Adrenal gland (tissue), 12 donors: Measurements from ENCODE around the gene ARHGAP10. TPM values are rescaled to one million over a fixed set of nuclear protein-coding genes. Genes with fewer than 3 reads are reported as not detected.

ENCODE experiments used
- DNase-seq, 7 donors: peaks; one replicate each; pipeline ENCODE4 v3.0.0-alpha.2; 2019 to 2020
- H3K27ac ChIP-seq, 5 donors: fragments of 200-600 bp; sonication (generic) in 4 of 5; 1 replicate in 3 of 5; 2 replicates in 2 of 5; pipeline versions ENCODE4 v1.5.1 to v1.8.0; 2016 to 2020; ENCODE audit warnings: mild to moderate bottlenecking in 1 of 5
- H3K27me3 ChIP-seq: fragments of 200-600 bp; 2 replicates; pipeline ENCODE4 v1.8.0; 2021
- H3K36me3 ChIP-seq, 2 donors: fragments of 200-600 bp; replicated peaks in 1 of 2; 1 replicate in 1 of 2; 2 replicates in 1 of 2; pipeline versions ENCODE4 v1.5.1 to v1.8.0; 2018 to 2022
- H3K4me1 ChIP-seq, 2 donors: fragments of 200-600 bp; replicated peaks in 1 of 2; 1 replicate in 1 of 2; 2 replicates in 1 of 2; pipeline versions ENCODE4 v1.5.1 to v1.8.0; 2018 to 2021
- H3K4me3 ChIP-seq, 4 donors: fragments of 200-600 bp; sonication (generic) in 3 of 4; one replicate each; pipeline ENCODE4 v1.5.1; 2016 to 2018
- H3K9me3 ChIP-seq, 3 donors: fragments of 200-600 bp; sonication (generic) in 1 of 3; replicated peaks in 1 of 3; 1 replicate in 2 of 3; 2 replicates in 1 of 3; pipeline versions ENCODE4 v1.5.1 to v1.8.0; 2016 to 2021
- CTCF ChIP-seq, 6 experiments: fragments of 450-650 bp in 4 of 6; fragments of 200-600 bp in 2 of 6; sonication (generic) in 1 of 6; IDR thresholded peaks; 1 replicate in 5 of 6; 2 replicates in 1 of 6; pipeline versions ENCODE4 v1.5.1 to v1.8.0; 2016 to 2021; ENCODE audit warnings: antibody characterized with exemption in 6 of 6, mild to moderate bottlenecking in 2 of 6, moderate library complexity in 1 of 6
- POLR2A ChIP-seq, 2 donors: fragments of 450-650 bp; IDR thresholded peaks; one replicate each; pipeline ENCODE4 v1.6.1; 2017; ENCODE audit warnings: antibody characterized with exemption in 2 of 2, mild to moderate bottlenecking in 2 of 2, moderate library complexity in 1 of 2
- WGBS, 4 donors: extraction: QIAGEN DNeasy Blood & Tissue Kit in 2 of 4; methylation state at CpG; one replicate each; pipeline versions ENCODE4 v1.1.5 to v1.1.7; 2013 to 2017; 5-methylcytosine and 5-hydroxymethylcytosine counted together
- intact Hi-C, 2 donors: fragments of 100-400 bp; cut with DNase I; formaldehyde crosslinking; loops; one replicate each; pipeline versions ENCODE4 v1.14.1 to v1.15.0; 2022 to 2023
- polyA plus RNA-seq, 3 donors: library from polyadenylated mRNA; stranded (reverse); fragments of 200-250 nt in 2 of 3; fragments of 350-450 nt in 1 of 3; fragmentation: Illumina TruSeq in 1 of 3; extraction: RNeasy Lipid Tissue Mini Kit (QIAGEN cat#74804) in 1 of 3; gene quantifications; one replicate each; pipeline ENCODE4 v1.2.3, GENCODE V29; 2013 to 2014
- total RNA-seq, 9 donors: library from RNA; depleted of rRNA in 4 of 9; stranded (reverse); fragments of >200 nt in 4 of 9; fragments of 120-200 nt in 1 of 9; fragmentation: NEBNext Ultra II Directional in 1 of 9; extraction: Animal tissue kit (Norgen Biotek cat#: 25700) in 1 of 9; gene quantifications; one replicate each; pipeline versions ENCODE4 v1.1.0 to v1.2.4, GENCODE V29; 2013 to 2023
- donor health status: healthy with polysubstance abuse.
- donor health status: Bipolar disorder and iron deficiency.
- donor health status: DM: yes; HTN: yes; CAD: no.
- donor health status: DM: no; HTN: no; CAD: no.
- donor health status: DM: no; HTN: no; CAD: no.
- donor health status: DM: yes; HTN: yes; CAD: no.

ARHGAP10 gene
- total and polyA plus RNA-seq, 12 donors, result 7.0 to 40.8 (median 22.1) TPM

- peaks cover 0 to 57% of the 10 kb centered on the region in 2 donors for H3K4me1 ChIP-seq
- no peak for DNase-seq
- no peak overlapping the region for H3K4me3 ChIP-seq
- H3K36me3 ChIP-seq, result no peaks in the 10 kb centered on the region
- TF ChIP-seq POLR2A (IDR thresholded peaks at IDR 0.05) (no peak), CTCF (IDR thresholded peaks at IDR 0.05) (no peak)
- no peak overlapping the region for H3K27ac ChIP-seq
- 67 to 83% (median 74%) methylated on average over 2 of the region's 2 CpGs for WGBS, 4 donors
- intact Hi-C loops, result no loop called here
- H3K27me3 ChIP-seq, result no peaks in the 10 kb centered on the region
- no peaks in the 10 kb centered on the region for H3K9me3 ChIP-seq
Measured at GRCh38 chr4:147789596-147789995, 57.7 kb downstream of the ARHGAP10 start.

GRCh38 chr4:147790412-147790811 is 58.5 kb downstream of the ARHGAP10 start:
- Histone ChIP-seq H3K4me3 (no peak overlapping the region), H3K9me3 (no peaks in the 10 kb centered on the region), H3K27me3 (no peaks in the 10 kb centered on the region), H3K4me1 (peaks cover 0 to 52% of the 10 kb centered on the region in 2 donors), H3K27ac (no peak overlapping the region), H3K36me3 (no peaks in the 10 kb centered on the region)
- no peak for DNase-seq
- intact Hi-C loops, result no loop called here
- 80 to 89% (median 82%) methylated on average over 2 of the region's 2 CpGs for WGBS, 4 donors
- no peak for TF ChIP-seq CTCF (IDR thresholded peaks at IDR 0.05)
- TF ChIP-seq POLR2A (IDR thresholded peaks at IDR 0.05), result no peak

- H3K27me3 ChIP-seq, result no peaks in the 10 kb centered on the region
- 92 to 99% (median 97%) methylated on average over 17 of the region's 17 CpGs for WGBS, 4 donors
- H3K27ac ChIP-seq, result no peak overlapping the region
- no peak overlapping the region for H3K4me3 ChIP-seq
- DNase-seq, result no peak
- H3K36me3 ChIP-seq, result no peaks in the 10 kb centered on the region
- peaks cover 0 to 43% of the 10 kb centered on the region in 2 donors for H3K4me1 ChIP-seq
- intact Hi-C loops, result no loop called here
- TF ChIP-seq CTCF (IDR thresholded peaks at IDR 0.05), result no peak
- TF ChIP-seq POLR2A (IDR thresholded peaks at IDR 0.05), result no peak
- H3K9me3 ChIP-seq, result no peaks in the 10 kb centered on the region
Measured at GRCh38 chr4:147791341-147791740, 59.5 kb downstream of the ARHGAP10 start.

- Histone ChIP-seq H3K27ac (no peak overlapping the region), H3K27me3 (no peaks in the 10 kb centered on the region), H3K4me1 (peaks cover 0 to 38% of the 10 kb centered on the region in 2 donors), H3K36me3 (no peaks in the 10 kb centered on the region), H3K4me3 (no peak overlapping the region), H3K9me3 (no peaks in the 10 kb centered on the region)
- no peak for DNase-seq
- TF ChIP-seq CTCF (IDR thresholded peaks at IDR 0.05) (no peak), POLR2A (IDR thresholded peaks at IDR 0.05) (no peak)
- 94 to 98% (median 94%) methylated on average over 8 of the region's 8 CpGs for WGBS, 4 donors
- intact Hi-C loops, result no loop called here
Measured at GRCh38 chr4:147791865-147792264, 60.0 kb downstream of the ARHGAP10 start.
